HepG2 (cell line): ENCODE data around the gene TMPO. TPM values are rescaled to one million over a fixed set of nuclear protein-coding genes. Genes with fewer than 3 reads are reported as not detected.

Experiments used
- CCDC6 ChIP-seq: sonication (generic); formaldehyde crosslinking; IDR thresholded peaks from 2 replicates; pipeline ENCODE4 v1.8.1; 2022; ENCODE audit warnings: mild to moderate bottlenecking, missing genetic modification reagents, moderate library complexity
- EP300 ChIP-seq, 3 experiments: sonication (generic) in 1 of 3; formaldehyde crosslinking in 1 of 3; IDR thresholded peaks; 2 replicates each; pipeline versions ENCODE4 v1.5.1 to v1.6.1; 2011 to 2020; ENCODE audit warnings: low read depth in 2 of 3, low read length in 2 of 3, borderline replicate concordance in 1 of 3, improper control_type of control experiment in 1 of 3, mild to moderate bottlenecking in 1 of 3, missing genetic modification reagents in 1 of 3, moderate library complexity in 1 of 3
- MXI1 ChIP-seq: IDR thresholded peaks from 3 replicates; pipeline ENCODE4 v1.6.1; 2012; ENCODE audit warnings: low read depth, low read length, inconsistent platforms, borderline replicate concordance
- NR2F1 ChIP-seq, 2 experiments: fragments of 450-650 bp in 1 of 2; formaldehyde crosslinking in 1 of 2; IDR thresholded peaks; 2 replicates each; pipeline versions ENCODE4 v1.5.0 to v1.6.1; 2016 to 2020; ENCODE audit warnings: mild to moderate bottlenecking in 1 of 2, missing compliant biosample characterization in 1 of 2, missing genetic modification reagents in 1 of 2, moderate library complexity in 1 of 2
- RFX3 ChIP-seq: IDR thresholded peaks from 2 replicates; pipeline ENCODE4 v1.6.1; 2016; ENCODE audit warnings: missing biosample characterization, missing genetic modification reagents
- SETDB1 ChIP-seq: sonication (generic); formaldehyde crosslinking; IDR thresholded peaks from 2 replicates; pipeline ENCODE4 v1.5.1; 2020; ENCODE audit warnings: missing genetic modification reagents, mild to moderate bottlenecking, borderline replicate concordance
- SMC3 ChIP-seq: IDR thresholded peaks from 2 replicates; pipeline ENCODE4 v1.6.1; 2011; ENCODE audit warnings: low read length, improper control_type of control experiment
- TFDP1 ChIP-seq: IDR thresholded peaks from 2 replicates; pipeline ENCODE4 v1.6.1; 2016; ENCODE audit warnings: missing compliant biosample characterization, missing genetic modification reagents, borderline replicate concordance
- TRAFD1 ChIP-seq: sonication (generic); formaldehyde crosslinking; IDR thresholded peaks from 2 replicates; pipeline ENCODE4 v1.5.1; 2020; ENCODE audit warnings: missing genetic modification reagents, mild to moderate bottlenecking, borderline replicate concordance
- ZNF30 ChIP-seq: sonication (generic); formaldehyde crosslinking; IDR thresholded peaks from 2 replicates; pipeline ENCODE4 v1.5.0; 2020; ENCODE audit warnings: mild to moderate bottlenecking, missing genetic modification reagents
- ZNF335 ChIP-seq: sonication (generic); formaldehyde crosslinking; IDR thresholded peaks from 2 replicates; pipeline ENCODE4 v1.4.0; 2020; ENCODE audit warnings: missing genetic modification reagents
- polyA plus RNA-seq, 8 experiments: library from polyadenylated mRNA; depleted of rRNA in 3 of 8; stranded (reverse) in 7 of 8; unstranded in 1 of 8; fragments of >200 nt; fragmentation: Illumina TruSeq in 4 of 8; extraction: Trizol in 4 of 8; gene quantifications; 2 replicates each; pipeline versions ENCODE4 v1.2.1 to v1.2.3, GENCODE V29; 2011 to 2016; ENCODE audit warnings: low read depth in 4 of 8, missing spikeins in 1 of 8, mixed read lengths in 1 of 8; ENCODE audit not compliant: insufficient read depth in 1 of 8
- total RNA-seq, 5 experiments: library from RNA; depleted of rRNA; stranded (reverse); fragments of >200 nt; fragmentation: Illumina TruSeq; extraction: Trizol; gene quantifications; 2 replicates each; pipeline ENCODE4 v1.2.3, GENCODE V29; 2016; ENCODE audit warnings: low read depth in 1 of 5
- TF ChIP-seq, protein P1 (sequence below): sonication (generic); formaldehyde crosslinking; IDR thresholded peaks from 2 replicates; pipeline ENCODE4 v1.9.0; 2021; ENCODE audit warnings: mild to moderate bottlenecking, missing genetic modification reagents
- TF ChIP-seq, protein P2 (sequence below): sonication (generic); formaldehyde crosslinking; IDR thresholded peaks from 2 replicates; pipeline ENCODE4 v1.5.0; 2020; ENCODE audit warnings: missing genetic modification reagents
- TF ChIP-seq, protein P3 (sequence below): fragments of 450-650 bp; IDR thresholded peaks from 2 replicates; pipeline ENCODE4 v1.6.1; 2016

The TMPO gene
- total and polyA plus RNA-seq, 2 of the 13 experiments (the other 11 are each of a cell fraction or from before 2014, with no cell fraction given), result 24.2 to 167 TPM

DNA sequence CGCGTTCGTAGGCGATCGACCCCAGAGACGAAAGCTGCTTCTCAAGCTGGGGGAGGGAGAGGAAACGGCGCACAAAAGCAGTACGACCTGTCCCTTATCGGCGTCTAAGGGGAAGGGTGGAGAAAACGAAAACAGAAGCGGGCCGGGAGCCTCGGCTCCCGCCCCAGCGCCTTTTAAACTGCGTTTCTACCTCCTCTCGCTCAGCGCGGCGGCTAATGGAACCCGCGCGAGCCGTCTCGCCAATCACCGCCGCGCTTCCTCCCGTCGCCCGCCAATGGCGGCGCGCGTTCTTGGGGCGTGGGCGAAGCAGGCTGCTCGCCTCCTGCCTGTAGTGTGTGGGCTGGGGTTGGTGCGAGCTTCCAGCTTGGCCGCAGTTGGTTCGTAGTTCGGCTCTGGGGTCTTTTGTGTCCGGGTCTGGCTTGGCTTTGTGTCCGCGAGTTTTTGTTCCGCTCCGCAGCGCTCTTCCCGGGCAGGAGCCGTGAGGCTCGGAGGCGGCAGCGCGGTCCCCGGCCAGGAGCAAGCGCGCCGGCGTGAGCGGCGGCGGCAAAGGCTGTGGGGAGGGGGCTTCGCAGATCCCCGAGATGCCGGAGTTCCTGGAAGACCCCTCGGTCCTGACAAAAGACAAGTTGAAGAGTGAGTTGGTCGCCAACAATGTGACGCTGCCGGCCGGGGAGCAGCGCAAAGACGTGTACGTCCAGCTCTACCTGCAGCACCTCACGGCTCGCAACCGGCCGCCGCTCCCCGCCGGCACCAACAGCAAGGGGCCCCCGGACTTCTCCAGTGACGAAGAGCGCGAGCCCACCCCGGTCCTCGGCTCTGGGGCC, at the start of gene TMPO (continued):
- peak; percentile 96 for TF ChIP-seq TFDP1 (CRISPR knock-in tag)
- no peak for TF ChIP-seq SETDB1 (CRISPR knock-in tag)
- TF ChIP-seq, protein P1, sequence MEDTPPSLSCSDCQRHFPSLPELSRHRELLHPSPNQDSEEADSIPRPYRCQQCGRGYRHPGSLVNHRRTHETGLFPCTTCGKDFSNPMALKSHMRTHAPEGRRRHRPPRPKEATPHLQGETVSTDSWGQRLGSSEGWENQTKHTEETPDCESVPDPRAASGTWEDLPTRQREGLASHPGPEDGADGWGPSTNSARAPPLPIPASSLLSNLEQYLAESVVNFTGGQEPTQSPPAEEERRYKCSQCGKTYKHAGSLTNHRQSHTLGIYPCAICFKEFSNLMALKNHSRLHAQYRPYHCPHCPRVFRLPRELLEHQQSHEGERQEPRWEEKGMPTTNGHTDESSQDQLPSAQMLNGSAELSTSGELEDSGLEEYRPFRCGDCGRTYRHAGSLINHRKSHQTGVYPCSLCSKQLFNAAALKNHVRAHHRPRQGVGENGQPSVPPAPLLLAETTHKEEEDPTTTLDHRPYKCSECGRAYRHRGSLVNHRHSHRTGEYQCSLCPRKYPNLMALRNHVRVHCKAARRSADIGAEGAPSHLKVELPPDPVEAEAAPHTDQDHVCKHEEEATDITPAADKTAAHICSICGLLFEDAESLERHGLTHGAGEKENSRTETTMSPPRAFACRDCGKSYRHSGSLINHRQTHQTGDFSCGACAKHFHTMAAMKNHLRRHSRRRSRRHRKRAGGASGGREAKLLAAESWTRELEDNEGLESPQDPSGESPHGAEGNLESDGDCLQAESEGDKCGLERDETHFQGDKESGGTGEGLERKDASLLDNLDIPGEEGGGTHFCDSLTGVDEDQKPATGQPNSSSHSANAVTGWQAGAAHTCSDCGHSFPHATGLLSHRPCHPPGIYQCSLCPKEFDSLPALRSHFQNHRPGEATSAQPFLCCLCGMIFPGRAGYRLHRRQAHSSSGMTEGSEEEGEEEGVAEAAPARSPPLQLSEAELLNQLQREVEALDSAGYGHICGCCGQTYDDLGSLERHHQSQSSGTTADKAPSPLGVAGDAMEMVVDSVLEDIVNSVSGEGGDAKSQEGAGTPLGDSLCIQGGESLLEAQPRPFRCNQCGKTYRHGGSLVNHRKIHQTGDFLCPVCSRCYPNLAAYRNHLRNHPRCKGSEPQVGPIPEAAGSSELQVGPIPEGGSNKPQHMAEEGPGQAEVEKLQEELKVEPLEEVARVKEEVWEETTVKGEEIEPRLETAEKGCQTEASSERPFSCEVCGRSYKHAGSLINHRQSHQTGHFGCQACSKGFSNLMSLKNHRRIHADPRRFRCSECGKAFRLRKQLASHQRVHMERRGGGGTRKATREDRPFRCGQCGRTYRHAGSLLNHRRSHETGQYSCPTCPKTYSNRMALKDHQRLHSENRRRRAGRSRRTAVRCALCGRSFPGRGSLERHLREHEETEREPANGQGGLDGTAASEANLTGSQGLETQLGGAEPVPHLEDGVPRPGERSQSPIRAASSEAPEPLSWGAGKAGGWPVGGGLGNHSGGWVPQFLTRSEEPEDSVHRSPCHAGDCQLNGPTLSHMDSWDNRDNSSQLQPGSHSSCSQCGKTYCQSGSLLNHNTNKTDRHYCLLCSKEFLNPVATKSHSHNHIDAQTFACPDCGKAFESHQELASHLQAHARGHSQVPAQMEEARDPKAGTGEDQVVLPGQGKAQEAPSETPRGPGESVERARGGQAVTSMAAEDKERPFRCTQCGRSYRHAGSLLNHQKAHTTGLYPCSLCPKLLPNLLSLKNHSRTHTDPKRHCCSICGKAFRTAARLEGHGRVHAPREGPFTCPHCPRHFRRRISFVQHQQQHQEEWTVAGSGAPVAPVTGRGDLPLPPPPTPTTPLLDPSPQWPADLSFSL (CRISPR knock-in tag), result 0 out of 2 replicates have a peak, but pooled peaks have one; percentile 32
- TF ChIP-seq, protein P2, sequence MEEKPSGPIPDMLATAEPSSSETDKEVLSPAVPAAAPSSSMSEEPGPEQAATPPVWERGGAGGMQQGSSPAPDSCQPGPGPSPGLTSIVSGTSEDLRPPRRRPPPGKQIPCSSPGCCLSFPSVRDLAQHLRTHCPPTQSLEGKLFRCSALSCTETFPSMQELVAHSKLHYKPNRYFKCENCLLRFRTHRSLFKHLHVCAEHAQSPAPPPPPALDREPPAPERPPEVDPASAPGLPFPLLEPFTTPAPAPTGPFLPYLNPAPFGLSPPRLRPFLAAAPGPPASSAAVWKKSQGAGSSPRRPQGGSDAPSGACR, result no peak; the same call in 1 of the 2 replicates
- no peak for TF ChIP-seq ZNF30 (CRISPR knock-in tag)
- peak; percentile 46; the same call in 1 of the 2 replicates for TF ChIP-seq CCDC6 (CRISPR knock-in tag)
- TF ChIP-seq TRAFD1 (CRISPR knock-in tag), result no peak
- peak; percentile 20; the same call in 1 of the 3 replicates for TF ChIP-seq MXI1
- TF ChIP-seq ZNF335 (CRISPR knock-in tag), result peak; percentile 85
- TF ChIP-seq, protein P3, sequence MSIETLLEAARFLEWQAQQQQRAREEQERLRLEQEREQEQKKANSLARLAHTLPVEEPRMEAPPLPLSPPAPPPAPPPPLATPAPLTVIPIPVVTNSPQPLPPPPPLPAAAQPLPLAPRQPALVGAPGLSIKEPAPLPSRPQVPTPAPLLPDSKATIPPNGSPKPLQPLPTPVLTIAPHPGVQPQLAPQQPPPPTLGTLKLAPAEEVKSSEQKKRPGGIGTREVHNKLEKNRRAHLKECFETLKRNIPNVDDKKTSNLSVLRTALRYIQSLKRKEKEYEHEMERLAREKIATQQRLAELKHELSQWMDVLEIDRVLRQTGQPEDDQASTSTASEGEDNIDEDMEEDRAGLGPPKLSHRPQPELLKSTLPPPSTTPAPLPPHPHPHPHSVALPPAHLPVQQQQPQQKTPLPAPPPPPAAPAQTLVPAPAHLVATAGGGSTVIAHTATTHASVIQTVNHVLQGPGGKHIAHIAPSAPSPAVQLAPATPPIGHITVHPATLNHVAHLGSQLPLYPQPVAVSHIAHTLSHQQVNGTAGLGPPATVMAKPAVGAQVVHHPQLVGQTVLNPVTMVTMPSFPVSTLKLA, result no peak
- no peak for TF ChIP-seq RFX3 (CRISPR knock-in tag)
- TF ChIP-seq EP300 (IDR thresholded peaks at IDR 0.05; ENCODE audit: low read depth in 2 of 2, low read length in 2 of 2), result no peak
- TF ChIP-seq EP300 (CRISPR knock-in tag; IDR thresholded peaks at IDR 0.05; ENCODE audit: borderline replicate concordance), result no peak
- TF ChIP-seq NR2F1 (CRISPR knock-in tag; IDR thresholded peaks at IDR 0.05), result no peak
- no peak for TF ChIP-seq SMC3
